ENCODE data around the gene OR51E1. TPM values are rescaled to one million over a fixed set of nuclear protein-coding genes. Genes with fewer than 3 reads are reported as not detected.

OR51E1 gene
- total and polyA plus RNA-seq, 9 of the 15 experiments (the other 6 are each of a cell fraction or from before 2014, with no cell fraction given): 0.03 to 0.04 TPM; not detected in 7

GRCh38 chr11:4607781-4608666 is 35.8 kb upstream of the OR51E1 start, which contains the start of gene TRIM68 (continued):
- no peak for TF ChIP-seq TOE1 (IDR thresholded peaks at IDR 0.05; ENCODE audit: borderline replicate concordance)
- no peak for TF ChIP-seq TOE1 (CRISPR knock-in tag; IDR thresholded peaks at IDR 0.05; ENCODE audit: borderline replicate concordance, low read depth)
- no peak for TF ChIP-seq PHF21A (IDR thresholded peaks at IDR 0.05; ENCODE audit: borderline replicate concordance, low read depth)
- no peak for TF ChIP-seq ZNF780A (CRISPR knock-in tag; IDR thresholded peaks at IDR 0.05)
- no peak for TF ChIP-seq MITF (IDR thresholded peaks at IDR 0.05)
- no peak for TF ChIP-seq MLX (CRISPR knock-in tag; conservative IDR thresholded peaks at IDR 0.05)
- TF ChIP-seq CBFA2T2 (conservative IDR thresholded peaks at IDR 0.05): no peak
- no peak for TF ChIP-seq MIER1 (IDR thresholded peaks at IDR 0.05; ENCODE audit: low read depth)
- TF ChIP-seq CSDE1 (IDR thresholded peaks at IDR 0.05): no peak
- no peak for TF ChIP-seq E2F5 (CRISPR knock-in tag; IDR thresholded peaks at IDR 0.05)
- TF ChIP-seq CCNT2 (IDR thresholded peaks at IDR 0.05; ENCODE audit: borderline replicate concordance, extremely low read depth, insufficient read length, low read depth, low read length): peak; percentile 48
- no peak for TF ChIP-seq ZNF239 (CRISPR knock-in tag; IDR thresholded peaks at IDR 0.05)
- no peak for TF ChIP-seq MAFK (IDR thresholded peaks at IDR 0.05; ENCODE audit: low read length)
- TF ChIP-seq ZNF717 (CRISPR knock-in tag; IDR thresholded peaks at IDR 0.05): no peak
- peak; percentile 76 for TF ChIP-seq PKNOX1 (IDR thresholded peaks at IDR 0.05)
- TF ChIP-seq NCOA4 (IDR thresholded peaks at IDR 0.05; ENCODE audit: partially characterized antibody): no peak
- TF ChIP-seq SMAD2 (IDR thresholded peaks at IDR 0.05; ENCODE audit: low read depth, low read length): no peak
- TF ChIP-seq E2F1 (CRISPR knock-in tag; IDR thresholded peaks at IDR 0.05): no peak
- peak; percentile 71 for TF ChIP-seq HMGN3 (IDR thresholded peaks at IDR 0.05; ENCODE audit: borderline replicate concordance, extremely low read depth, insufficient read length, low read depth, low read length)
- TF ChIP-seq GATA2 (CRISPR knock-in tag; IDR thresholded peaks at IDR 0.05): no peak
- no peak for TF ChIP-seq ELK1 (CRISPR knock-in tag; IDR thresholded peaks at IDR 0.05)
- TF ChIP-seq ZNF408 (CRISPR knock-in tag; IDR thresholded peaks at IDR 0.05; ENCODE audit: low read depth): no peak

Data from K562 (cell line).